ENCODE measurements around the gene CCDC86. TPM values are rescaled to one million over a fixed set of nuclear protein-coding genes. Genes with fewer than 3 reads are reported as not detected.

CCDC86 gene
- total and polyA plus RNA-seq, 2 of the 4 experiments (the other 2 are of a cell fraction) = 9.5 to 34.0 TPM

DNA sequence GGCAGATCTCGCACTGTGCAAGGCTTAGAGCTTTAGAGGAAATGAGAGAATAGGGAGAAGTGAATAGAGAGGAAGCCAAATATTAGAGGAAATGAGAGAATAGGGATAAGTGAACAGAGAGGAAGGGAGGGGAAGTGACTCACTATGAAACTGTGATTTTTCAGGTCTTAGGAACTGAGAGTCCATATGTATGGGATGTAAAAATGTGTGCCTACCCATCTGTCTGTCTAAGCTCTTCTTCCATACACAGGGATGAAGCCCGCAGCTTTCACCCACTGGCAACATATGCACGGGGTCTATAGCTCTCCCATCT is 6.4 kb upstream of the CCDC86 start:
- DNase-seq (peak; percentile 47), ATAC-seq (ENCODE audit: low read depth) (no peak)
- no peak overlapping the region for H4K8ac ChIP-seq (ENCODE audit: low read depth in 2 of 2, low read length in 2 of 2)
- ChIA-PET CTCF (interaction anchor here (1.5 kb wide), 1 partner anchor 53 kb away, joined by 5 read pairs; no protein-coding TSS in a partner anchor), POLR2A (ENCODE audit: unreplicated experiment) (no interaction called here)
- in situ Hi-C loops (cut with MboI; ENCODE audit: low sequenced_read_pairs) (loop anchor here (5.0 kb wide), 1 partner anchor 57 kb away; no protein-coding TSS in a partner anchor), intact Hi-C loops (cut with micrococcal nuclease) (no loop called here), dilution Hi-C loops (cut with HindIII; ENCODE audit: low sequenced_read_pairs, unreplicated experiment) (no loop called here)
- H2BK5ac ChIP-seq (ENCODE audit: low read depth, low read length, poor library complexity, severe bottlenecking) = no peak overlapping the region
- no peak overlapping the region for H4K91ac ChIP-seq (ENCODE audit: insufficient read depth, low read depth, low read length)
- no peak overlapping the region for H2BK120ac ChIP-seq (ENCODE audit: low read depth, low read length)
- H3K79me1 ChIP-seq (ENCODE audit: low read depth in 1 of 2, low read length in 2 of 2) = no peaks in the 10 kb centered on the region
- no peak overlapping the region for H3K4me2 ChIP-seq (ENCODE audit: low read depth, low read length)
- peaks cover 2% of the 10 kb centered on the region for H3K4me1 ChIP-seq (ENCODE audit: control insufficient read depth, insufficient read depth, low read length)
- H3K27ac ChIP-seq (ENCODE audit: insufficient read depth, low read length) = no peak overlapping the region
- no peaks in the 10 kb centered on the region for H3K9me3 ChIP-seq (ENCODE audit: control insufficient read depth, insufficient read depth, low read length)
- H3K18ac ChIP-seq (ENCODE audit: low read depth, low read length) = no peak overlapping the region
- no TSS peak for BruUV-seq (replicated peaks)
- no peak overlapping the region for H2AK5ac ChIP-seq (ENCODE audit: low read depth, low read length)
- H2BK20ac ChIP-seq (ENCODE audit: low read depth, low read length) = no peak overlapping the region
- no peak overlapping the region for H2BK15ac ChIP-seq (ENCODE audit: low read depth, low read length)
- TF ChIP-seq, protein P1, sequence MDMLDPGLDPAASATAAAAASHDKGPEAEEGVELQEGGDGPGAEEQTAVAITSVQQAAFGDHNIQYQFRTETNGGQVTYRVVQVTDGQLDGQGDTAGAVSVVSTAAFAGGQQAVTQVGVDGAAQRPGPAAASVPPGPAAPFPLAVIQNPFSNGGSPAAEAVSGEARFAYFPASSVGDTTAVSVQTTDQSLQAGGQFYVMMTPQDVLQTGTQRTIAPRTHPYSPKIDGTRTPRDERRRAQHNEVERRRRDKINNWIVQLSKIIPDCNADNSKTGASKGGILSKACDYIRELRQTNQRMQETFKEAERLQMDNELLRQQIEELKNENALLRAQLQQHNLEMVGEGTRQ (IDR thresholded peaks at IDR 0.05; ENCODE audit: low read depth, low read length) = no peak
- no peak for TF ChIP-seq MAFK (IDR thresholded peaks at IDR 0.05; ENCODE audit: low read depth, low read length)
- no peak for TF ChIP-seq CTCF (conservative IDR thresholded peaks at IDR 0.05; ENCODE audit: low read depth, low read length)
- TF ChIP-seq, protein P2, sequence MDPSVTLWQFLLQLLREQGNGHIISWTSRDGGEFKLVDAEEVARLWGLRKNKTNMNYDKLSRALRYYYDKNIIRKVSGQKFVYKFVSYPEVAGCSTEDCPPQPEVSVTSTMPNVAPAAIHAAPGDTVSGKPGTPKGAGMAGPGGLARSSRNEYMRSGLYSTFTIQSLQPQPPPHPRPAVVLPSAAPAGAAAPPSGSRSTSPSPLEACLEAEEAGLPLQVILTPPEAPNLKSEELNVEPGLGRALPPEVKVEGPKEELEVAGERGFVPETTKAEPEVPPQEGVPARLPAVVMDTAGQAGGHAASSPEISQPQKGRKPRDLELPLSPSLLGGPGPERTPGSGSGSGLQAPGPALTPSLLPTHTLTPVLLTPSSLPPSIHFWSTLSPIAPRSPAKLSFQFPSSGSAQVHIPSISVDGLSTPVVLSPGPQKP (IDR thresholded peaks at IDR 0.05; ENCODE audit: borderline replicate concordance, low read depth, low read length) = no peak
- TF ChIP-seq POLR2A (IDR thresholded peaks at IDR 0.05; ENCODE audit: low read depth, low read length) = no peak
- no peak for TF ChIP-seq MXI1 (IDR thresholded peaks at IDR 0.05; ENCODE audit: borderline replicate concordance, low read depth, low read length)
- no peak for TF ChIP-seq RFX5 (IDR thresholded peaks at IDR 0.05; ENCODE audit: low read depth, low read length)
- no peak overlapping the region for H2AK9ac ChIP-seq (replicated peaks; ENCODE audit: low read depth, low read length, poor library complexity)
- H3K4me3 ChIP-seq (ENCODE audit: insufficient read depth, low read depth, low read length) = no peak overlapping the region
- no peak overlapping the region for H3K56ac ChIP-seq (ENCODE audit: extremely low read depth, insufficient read depth, low read length)
- H3K27me3 ChIP-seq (ENCODE audit: control insufficient read depth, insufficient read depth, low read length) = peaks cover 22% of the 10 kb centered on the region
- WGBS, 2 experiments (ENCODE audit: extremely low coverage in 2 of 2, insufficient read length in 1 of 2) = 60% methylated on average over 1 of the region's 3 CpGs; no CpG with 5 or more reads in 1 of the 2 experiments
- peak overlapping the region; percentile 12; the same call in 1 of the 2 replicates for H3K4ac ChIP-seq (ENCODE audit: low read depth, low read length)
- H3K9ac ChIP-seq (ENCODE audit: low read depth, low read length) = no peak overlapping the region
- no peak overlapping the region for H4K5ac ChIP-seq (ENCODE audit: low read depth, low read length)
- H4K20me1 ChIP-seq (ENCODE audit: insufficient read depth, low read length) = no peaks in the 10 kb centered on the region
- H3K9me1 ChIP-seq (ENCODE audit: insufficient read depth, low read length) = no peaks in the 10 kb centered on the region
- no peaks in the 10 kb centered on the region for H3K36me3 ChIP-seq (ENCODE audit: control insufficient read depth, insufficient read depth, low read length)
- H2AFZ ChIP-seq (replicated peaks; ENCODE audit: low read length, poor library complexity) = peak overlapping the region; percentile 26
- H3K14ac ChIP-seq (replicated peaks; ENCODE audit: low read depth, low read length) = no peak overlapping the region; the same call in 1 of the 2 replicates
- no peak overlapping the region for H3K23ac ChIP-seq (ENCODE audit: low read depth, low read length)

Measured in IMR-90 (cell line).